NCI-H2029 treated with DMSO at 0.1 percent for 48 hours (cell line): ENCODE data around the gene ITPR2.
"Not testable (repeated sequence)": the region's sequence is repeated elsewhere in the genome, so short reads cannot be mapped to it uniquely, and the experiment has no call there.

Experiments used
- DNase-seq: peaks from one replicate; lab custom pipeline; 2025; lab: John Stamatoyannopoulos, UW

Gene ITPR2

GRCh38 chr12:26786865-26787514, 46.0 kb downstream of the ITPR2 start:
- DNase-seq, result no peak

- no peak for DNase-seq
Measured at GRCh38 chr12:26786491-26786864, 46.5 kb downstream of the ITPR2 start.

- DNase-seq, result not testable (repeated sequence)
Measured at GRCh38 chr12:26783816-26784379, 49.1 kb downstream of the ITPR2 start.

- DNase-seq, result no peak
Measured at GRCh38 chr12:26783131-26783526, 49.9 kb downstream of the ITPR2 start.

GRCh38 chr12:26782372-26783130, 50.4 kb downstream of the ITPR2 start:
- DNase-seq, result no peak

GRCh38 chr12:26780656-26781055, 52.3 kb downstream of the ITPR2 start:
- DNase-seq, result not testable (repeated sequence)

GRCh38 chr12:26778173-26778775, 54.7 kb downstream of the ITPR2 start:
- not testable (repeated sequence) for DNase-seq

GRCh38 chr12:26777236-26777635, 55.8 kb downstream of the ITPR2 start:
- DNase-seq, result no peak

GRCh38 chr12:26775991-26776390, 57.0 kb downstream of the ITPR2 start:
- not testable (repeated sequence) for DNase-seq

GRCh38 chr12:26773313-26774104, 59.5 kb downstream of the ITPR2 start:
- peak; percentile 18 for DNase-seq

- no peak for DNase-seq
Measured at GRCh38 chr12:26771861-26772260, 61.1 kb downstream of the ITPR2 start.

- no peak for DNase-seq
Measured at GRCh38 chr12:26770239-26771070, 62.5 kb downstream of the ITPR2 start.

- no peak for DNase-seq
Measured at GRCh38 chr12:26769611-26770010, 63.4 kb downstream of the ITPR2 start.

- peak; percentile 66 for DNase-seq
Measured at GRCh38 chr12:26768611-26769603, 64.1 kb downstream of the ITPR2 start.

GRCh38 chr12:26767865-26768264, 65.1 kb downstream of the ITPR2 start:
- no peak for DNase-seq

- DNase-seq, result no peak
Measured at GRCh38 chr12:26767116-26767515, 65.9 kb downstream of the ITPR2 start.

GRCh38 chr12:26762186-26762585, 70.8 kb downstream of the ITPR2 start:
- DNase-seq, result no peak

- no peak for DNase-seq
Measured at GRCh38 chr12:26761775-26762174, 71.2 kb downstream of the ITPR2 start.

GRCh38 chr12:26760657-26761293, 72.2 kb downstream of the ITPR2 start:
- DNase-seq, result no peak
